ENCODE results near the gene CEP170. TPM values are rescaled to one million over a fixed set of nuclear protein-coding genes. Genes with fewer than 3 reads are reported as not detected.

CEP170 gene
- total and polyA plus RNA-seq, 2 experiments from 2014 or later = 93.1 to 104 TPM

DNA sequence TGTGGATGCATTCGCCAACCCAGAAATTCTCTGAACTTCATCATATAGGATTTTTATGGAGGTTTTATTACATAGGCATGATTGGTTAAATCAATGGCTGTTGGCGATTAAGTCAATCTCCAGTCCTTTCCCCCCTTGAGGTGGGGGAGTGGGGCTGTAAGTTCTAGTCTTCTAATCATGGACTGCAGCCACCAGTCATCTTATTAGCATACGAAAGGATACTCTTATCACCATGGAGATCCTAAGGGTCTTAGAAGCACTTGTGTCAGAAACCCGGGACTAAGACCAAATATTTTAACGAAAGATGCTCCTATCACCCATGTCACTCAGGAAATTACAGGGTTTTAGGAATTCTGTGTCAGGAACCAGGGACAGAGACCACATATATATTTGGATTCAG lies 37.0 kb upstream of the CEP170 start (continued):
- TF ChIP-seq CTCF (conservative IDR thresholded peaks at IDR 0.05; ENCODE audit: low read depth in 2 of 2) (no peak), JUNB (IDR thresholded peaks at IDR 0.05; ENCODE audit: unreplicated experiment) (no peak), CREB1 (CRISPR knock-in tag; IDR thresholded peaks at IDR 0.05; ENCODE audit: low read depth) (no peak)

GRCh38 chr1:243291292-243291691 lies 36.2 kb upstream of the CEP170 start:
- Mint-ChIP-seq H3K4me3 (no peak overlapping the region), H3K27me3 (ENCODE audit: insufficient read depth, low read depth, poor library complexity) (peaks cover 7% of the 10 kb centered on the region), H3K36me3 (ENCODE audit: low read depth) (peaks cover 3% of the 10 kb centered on the region; the same call in 1 of the 3 replicates), H3K27ac (no peak overlapping the region), H3K9me3 (no peaks in the 10 kb centered on the region), H3K4me1 (peaks cover 28% of the 10 kb centered on the region)
- Histone ChIP-seq H3K9me2 (ENCODE audit: insufficient read depth) (no peaks in the 10 kb centered on the region), H4K20me1 (replicated peaks; ENCODE audit: insufficient read depth) (no peaks in the 10 kb centered on the region), H3K4me2 (no peak overlapping the region), H3K4me1 (ENCODE audit: insufficient read depth) (peaks cover 31% of the 10 kb centered on the region), H3K36me3 (ENCODE audit: insufficient read depth) (no peaks in the 10 kb centered on the region), H3K27ac (ENCODE audit: low read depth) (no peak overlapping the region), H2AFZ (no peak overlapping the region), H3K4me3 (no peak overlapping the region), H3F3A (replicated peaks; ENCODE audit: low read depth) (no peaks in the 10 kb centered on the region), H3K27me3 (ENCODE audit: insufficient read depth) (no peaks in the 10 kb centered on the region), H3K79me2 (replicated peaks; ENCODE audit: insufficient read depth) (no peaks in the 10 kb centered on the region)
- DNase-seq (ENCODE audit: low spot score) (no peak), ATAC-seq (no peak)
- TF ChIP-seq, protein P1, sequence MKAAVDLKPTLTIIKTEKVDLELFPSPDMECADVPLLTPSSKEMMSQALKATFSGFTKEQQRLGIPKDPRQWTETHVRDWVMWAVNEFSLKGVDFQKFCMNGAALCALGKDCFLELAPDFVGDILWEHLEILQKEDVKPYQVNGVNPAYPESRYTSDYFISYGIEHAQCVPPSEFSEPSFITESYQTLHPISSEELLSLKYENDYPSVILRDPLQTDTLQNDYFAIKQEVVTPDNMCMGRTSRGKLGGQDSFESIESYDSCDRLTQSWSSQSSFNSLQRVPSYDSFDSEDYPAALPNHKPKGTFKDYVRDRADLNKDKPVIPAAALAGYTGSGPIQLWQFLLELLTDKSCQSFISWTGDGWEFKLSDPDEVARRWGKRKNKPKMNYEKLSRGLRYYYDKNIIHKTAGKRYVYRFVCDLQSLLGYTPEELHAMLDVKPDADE (IDR thresholded peaks at IDR 0.05) = no peak
- TF ChIP-seq REST (IDR thresholded peaks at IDR 0.05; ENCODE audit: unreplicated experiment) (no peak), NANOG (IDR thresholded peaks at IDR 0.05; ENCODE audit: borderline replicate concordance) (no peak), ZNF331 (CRISPR knock-in tag; IDR thresholded peaks at IDR 0.05; ENCODE audit: low read depth) (no peak), JUNB (IDR thresholded peaks at IDR 0.05; ENCODE audit: unreplicated experiment) (no peak)

GRCh38 chr1:243288062-243288461 lies 33.0 kb upstream of the CEP170 start:
- Histone ChIP-seq H3K4me2 (no peak overlapping the region), H3K36me3 (ENCODE audit: insufficient read depth) (no peaks in the 10 kb centered on the region), H3K79me2 (replicated peaks; ENCODE audit: insufficient read depth) (no peaks in the 10 kb centered on the region), H3K4me3 (no peak overlapping the region), H3K27ac (ENCODE audit: low read depth) (no peak overlapping the region), H2AFZ (no peak overlapping the region), H3K4me1 (ENCODE audit: insufficient read depth) (peaks cover 14% of the 10 kb centered on the region), H3K27me3 (ENCODE audit: insufficient read depth) (no peaks in the 10 kb centered on the region), H3K9me2 (ENCODE audit: insufficient read depth) (no peaks in the 10 kb centered on the region), H3F3A (replicated peaks; ENCODE audit: low read depth) (no peaks in the 10 kb centered on the region), H4K20me1 (replicated peaks; ENCODE audit: insufficient read depth) (no peaks in the 10 kb centered on the region)
- TF ChIP-seq ZNF114 (CRISPR knock-in tag; IDR thresholded peaks at IDR 0.05) (no peak), JUNB (IDR thresholded peaks at IDR 0.05; ENCODE audit: unreplicated experiment) (no peak), CTCF (conservative IDR thresholded peaks at IDR 0.05; ENCODE audit: low read depth in 2 of 2) (no peak), POLR2AphosphoS5 (IDR thresholded peaks at IDR 0.05; ENCODE audit: low read depth) (no peak), CREB1 (CRISPR knock-in tag; IDR thresholded peaks at IDR 0.05; ENCODE audit: low read depth) (no peak)
- Mint-ChIP-seq H3K27me3 (ENCODE audit: insufficient read depth, low read depth, poor library complexity) (peaks cover 1% of the 10 kb centered on the region), H3K36me3 (ENCODE audit: low read depth) (peaks cover 3% of the 10 kb centered on the region; the same call in 1 of the 3 replicates), H3K27ac (0 out of 2 replicates have a peak overlapping the region, but pooled peaks have one; percentile 19), H3K9me3 (no peaks in the 10 kb centered on the region; the same call in 2 of the 3 replicates), H3K4me1 (peaks cover 24% of the 10 kb centered on the region), H3K4me3 (no peak overlapping the region)
- no peak for ATAC-seq
- no peak for DNase-seq (ENCODE audit: low spot score)

Data from GM23338 (cell line).